ENCODE results near the gene SLC35E4. TPM values are rescaled to one million over a fixed set of nuclear protein-coding genes. Genes with fewer than 3 reads are reported as not detected.
"Not testable (repeated sequence)": the region's sequence is repeated elsewhere in the genome, so short reads cannot be mapped to it uniquely, and the experiment has no call there.

SLC35E4 gene
- total RNA-seq, 2 donors from 2014 or later, result 0.99 to 3.4 TPM

DNA sequence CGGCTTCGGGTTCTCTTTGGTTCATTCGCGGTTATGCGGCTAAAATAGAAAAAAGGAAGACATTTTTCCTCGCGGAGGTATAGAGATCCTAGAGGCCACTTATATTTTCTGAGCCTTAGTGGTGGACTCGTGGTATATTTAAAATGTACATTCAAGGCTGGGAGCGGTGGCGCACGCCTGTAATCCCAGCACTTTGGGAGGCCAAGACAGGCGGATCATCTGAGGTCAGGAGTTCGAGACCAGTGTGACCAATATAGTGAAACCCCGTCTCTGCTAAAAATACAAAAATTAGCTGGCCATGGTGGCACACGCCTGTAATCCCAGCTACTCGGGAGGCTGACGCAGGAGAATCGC is 43.2 kb upstream of the SLC35E4 start:
- Histone ChIP-seq H3K36me3 (replicated peaks in 1 of 2; ENCODE audit: insufficient read depth in 1 of 2, low read depth in 2 of 2) (peaks cover 8 to 15% of the 10 kb centered on the region in 2 donors), H3K4me1 (peaks cover 38% of the 10 kb centered on the region), H3K27ac (peak overlapping the region in 2 of 4 donors; percentile 79 to 89)
- DNase-seq; intact Hi-C loops (cut with DNase I); H3K27me3 ChIP-seq; H3K9me3 ChIP-seq; H3K4me3 ChIP-seq; ATAC-seq: not testable (repeated sequence)
- TF ChIP-seq, protein P1, sequence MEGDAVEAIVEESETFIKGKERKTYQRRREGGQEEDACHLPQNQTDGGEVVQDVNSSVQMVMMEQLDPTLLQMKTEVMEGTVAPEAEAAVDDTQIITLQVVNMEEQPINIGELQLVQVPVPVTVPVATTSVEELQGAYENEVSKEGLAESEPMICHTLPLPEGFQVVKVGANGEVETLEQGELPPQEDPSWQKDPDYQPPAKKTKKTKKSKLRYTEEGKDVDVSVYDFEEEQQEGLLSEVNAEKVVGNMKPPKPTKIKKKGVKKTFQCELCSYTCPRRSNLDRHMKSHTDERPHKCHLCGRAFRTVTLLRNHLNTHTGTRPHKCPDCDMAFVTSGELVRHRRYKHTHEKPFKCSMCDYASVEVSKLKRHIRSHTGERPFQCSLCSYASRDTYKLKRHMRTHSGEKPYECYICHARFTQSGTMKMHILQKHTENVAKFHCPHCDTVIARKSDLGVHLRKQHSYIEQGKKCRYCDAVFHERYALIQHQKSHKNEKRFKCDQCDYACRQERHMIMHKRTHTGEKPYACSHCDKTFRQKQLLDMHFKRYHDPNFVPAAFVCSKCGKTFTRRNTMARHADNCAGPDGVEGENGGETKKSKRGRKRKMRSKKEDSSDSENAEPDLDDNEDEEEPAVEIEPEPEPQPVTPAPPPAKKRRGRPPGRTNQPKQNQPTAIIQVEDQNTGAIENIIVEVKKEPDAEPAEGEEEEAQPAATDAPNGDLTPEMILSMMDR (IDR thresholded peaks at IDR 0.05), result peak in 1 of 7 experiments; percentile 8
- 23 to 28% methylated on average over 18 of the region's 18 CpGs for WGBS, 2 donors

DNA sequence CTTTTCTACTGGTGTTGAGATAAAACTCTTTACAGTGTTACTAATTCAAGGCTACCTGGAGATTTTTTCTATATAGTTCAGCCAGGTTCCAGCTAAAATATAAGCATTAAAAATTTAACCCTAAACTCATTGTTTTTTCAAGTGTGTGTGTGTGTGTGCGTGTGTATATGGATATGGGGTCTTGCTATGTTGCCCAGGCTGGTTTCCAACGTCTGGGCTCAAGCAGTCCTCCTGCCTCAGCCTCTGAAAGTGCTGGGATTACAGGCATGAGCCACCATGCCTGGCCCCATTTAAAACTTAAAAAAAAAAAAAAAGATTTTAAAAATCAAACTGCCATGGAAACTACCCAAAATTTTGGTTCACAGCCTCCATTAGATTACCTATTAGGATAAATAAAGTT is 39.4 kb upstream of the SLC35E4 start:
- Histone ChIP-seq H3K27me3 (no peaks in the 10 kb centered on the region), H3K36me3 (replicated peaks in 1 of 2; ENCODE audit: insufficient read depth in 1 of 2, low read depth in 2 of 2) (no peaks in the 10 kb centered on the region), H3K4me3 (no peak overlapping the region), H3K4me1 (peaks cover 29% of the 10 kb centered on the region), H3K9me3 (no peaks in the 10 kb centered on the region), H3K27ac (peak overlapping the region in 1 of 4 donors; percentile 56)
- intact Hi-C loops (cut with DNase I), result no loop called here
- TF ChIP-seq, protein P1 (IDR thresholded peaks at IDR 0.05), result no peak
- no peak for TF ChIP-seq POLR2A (IDR thresholded peaks at IDR 0.05)
- DNase-seq (no peak), ATAC-seq (no peak)
- 13 to 22% methylated on average over 2 of the region's 2 CpGs for WGBS, 2 donors

DNA sequence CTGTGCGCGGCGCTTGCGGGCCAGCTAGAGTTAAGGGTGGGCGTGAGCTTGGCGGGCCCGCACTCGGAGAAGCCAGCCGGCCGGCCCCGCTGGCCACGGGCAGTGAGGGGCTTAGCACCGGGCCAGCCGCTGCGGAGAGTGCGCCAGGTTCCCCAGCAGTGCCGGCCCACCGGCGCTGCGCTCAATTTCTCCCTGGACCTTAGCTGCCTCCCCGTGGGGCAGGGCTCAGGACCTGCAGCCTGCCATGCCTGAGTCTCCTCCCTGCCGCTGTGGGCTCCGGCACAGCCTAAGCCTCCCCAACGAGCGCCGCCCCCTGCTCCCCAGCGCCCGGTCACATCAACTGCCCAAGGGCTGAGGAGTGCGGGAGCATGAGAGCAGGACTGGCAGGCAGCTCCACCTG is 38.7 kb upstream of the SLC35E4 start:
- H3K4me1 ChIP-seq, result peaks cover 28% of the 10 kb centered on the region
- peak in 2 of 4 donors; percentile 26 to 49 for DNase-seq
- no peak overlapping the region for H3K4me3 ChIP-seq
- ATAC-seq, result no peak
- WGBS, 2 donors, result 58 to 89% methylated on average over 12 to 29 of the region's 29 CpGs
- H3K27me3 ChIP-seq, result no peaks in the 10 kb centered on the region
- TF ChIP-seq, protein P1 (IDR thresholded peaks at IDR 0.05), result no peak
- TF ChIP-seq POLR2A (IDR thresholded peaks at IDR 0.05), result no peak
- no peaks in the 10 kb centered on the region for H3K36me3 ChIP-seq (replicated peaks in 1 of 2; ENCODE audit: insufficient read depth in 1 of 2, low read depth in 2 of 2)
- peak overlapping the region in 3 of 4 donors; percentile 0 to 56 (median 39) for H3K27ac ChIP-seq
- intact Hi-C loops (cut with DNase I), result no loop called here
- H3K9me3 ChIP-seq, result no peaks in the 10 kb centered on the region

DNA sequence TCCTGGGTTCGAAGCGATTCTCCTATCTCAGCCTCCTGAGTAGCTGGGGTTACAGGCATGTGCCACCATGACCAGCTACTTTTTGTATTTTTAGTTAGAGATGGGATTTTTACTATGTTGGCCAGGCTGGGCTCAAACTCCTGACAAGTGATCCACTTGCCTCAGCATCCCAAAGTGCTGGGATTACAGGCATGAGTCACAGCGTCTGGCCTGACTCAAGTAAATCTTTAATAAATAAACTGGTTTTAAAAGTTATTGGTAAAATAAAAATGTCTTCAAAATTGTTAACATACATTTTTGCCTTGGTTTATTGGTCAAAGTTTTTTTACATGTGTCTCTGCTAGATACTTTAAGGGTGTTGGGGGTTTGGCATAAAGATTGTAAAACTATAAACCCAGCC is 36.6 kb upstream of the SLC35E4 start:
- Histone ChIP-seq H3K27ac (no peak overlapping the region), H3K4me1 (peaks cover 23% of the 10 kb centered on the region), H3K36me3 (replicated peaks in 1 of 2; ENCODE audit: insufficient read depth in 1 of 2, low read depth in 2 of 2) (no peaks in the 10 kb centered on the region), H3K27me3 (no peaks in the 10 kb centered on the region), H3K4me3 (no peak overlapping the region), H3K9me3 (no peaks in the 10 kb centered on the region)
- TF ChIP-seq, protein P1 (IDR thresholded peaks at IDR 0.05), result no peak
- DNase-seq, result no peak
- WGBS, 2 donors, result 81 to 90% methylated on average over 3 of the region's 3 CpGs
- intact Hi-C loops (cut with DNase I), result no loop called here
- ATAC-seq, result no peak

DNA sequence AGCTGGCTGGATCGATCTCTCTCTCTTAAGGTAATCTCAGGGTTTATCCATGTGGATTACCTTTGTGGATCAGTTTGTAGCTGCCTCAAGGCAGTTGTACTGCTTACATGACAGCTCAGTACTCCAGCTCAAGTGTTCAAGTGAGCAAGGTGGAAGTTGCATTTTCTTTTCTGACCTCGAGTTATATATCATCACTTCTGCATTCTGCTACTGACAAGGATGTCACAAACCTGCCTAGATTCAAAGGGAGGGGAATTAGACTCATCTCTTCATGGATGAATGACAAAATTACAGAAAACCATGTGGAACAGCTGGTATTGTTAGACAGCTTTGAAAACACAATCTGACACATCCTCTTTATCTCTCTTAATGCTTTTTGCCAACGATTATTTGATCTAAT is 34.7 kb upstream of the SLC35E4 start:
- Histone ChIP-seq H3K27ac (no peak overlapping the region), H3K4me3 (no peak overlapping the region), H3K27me3 (no peaks in the 10 kb centered on the region), H3K36me3 (replicated peaks in 1 of 2; ENCODE audit: insufficient read depth in 1 of 2, low read depth in 2 of 2) (no peaks in the 10 kb centered on the region), H3K9me3 (no peaks in the 10 kb centered on the region), H3K4me1 (peaks cover 22% of the 10 kb centered on the region)
- TF ChIP-seq, protein P1 (IDR thresholded peaks at IDR 0.05), result no peak
- TF ChIP-seq POLR2A (IDR thresholded peaks at IDR 0.05), result no peak
- intact Hi-C loops (cut with DNase I), result no loop called here
- ATAC-seq, result no peak
- WGBS, 2 donors, result 36 to 44% methylated on average over 3 of the region's 3 CpGs
- no peak for DNase-seq

Measured in body of pancreas (tissue), 4 donors.